ENCODE data around the gene ABHD11. TPM values are rescaled to one million over a fixed set of nuclear protein-coding genes. Genes with fewer than 3 reads are reported as not detected.

The ABHD11 gene
- total RNA-seq, 1 experiment from 2014 or later = 67.7 TPM

DNA sequence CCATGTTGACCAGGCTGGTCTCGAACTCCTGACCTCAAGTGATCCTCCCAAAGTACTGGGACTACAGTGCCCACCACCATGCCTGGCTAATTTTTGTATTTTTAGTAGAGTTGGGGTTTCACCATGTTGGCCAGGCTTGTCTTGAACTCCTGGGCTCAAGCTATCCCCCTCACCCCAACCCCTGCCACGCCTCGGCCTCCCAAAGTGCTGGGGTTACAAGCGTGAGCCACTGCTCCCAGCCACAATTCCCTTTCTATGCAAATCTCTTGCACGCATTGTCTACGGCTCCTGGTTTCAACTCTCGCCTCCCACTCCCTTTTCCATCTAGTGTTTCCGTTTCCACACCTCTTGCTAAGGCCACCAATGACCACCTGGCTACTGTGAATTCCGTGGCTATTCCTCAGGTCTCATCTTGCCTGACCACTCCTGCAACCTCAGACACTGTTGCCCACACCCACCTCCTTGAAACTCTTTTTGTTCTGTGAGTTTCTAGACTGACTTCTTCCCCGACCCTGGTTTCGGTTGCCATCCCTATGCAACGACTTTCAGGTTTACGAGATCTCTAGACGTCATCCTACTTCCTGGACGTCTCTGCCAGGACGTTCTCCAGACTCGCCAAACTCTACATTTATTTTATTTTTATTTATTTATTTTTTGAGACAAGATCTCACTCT, 28.1 kb upstream of the ABHD11 start:
- no TSS peak for BruUV-seq (replicated peaks)
- H3K27me3 Mint-ChIP-seq (ENCODE audit: unreplicated experiment) = no peaks in the 10 kb centered on the region
- CTCF ChIA-PET = interaction anchor here (0.6 kb wide), 1 partner anchor 76 kb away, joined by 4 read pairs; no protein-coding TSS in a partner anchor

GRCh38 chr7:73762659-73762999, 24.0 kb upstream of the ABHD11 start:
- no peak overlapping the region for H3K4me3 Mint-ChIP-seq (ENCODE audit: low read depth, unreplicated experiment)
- intact Hi-C loops (cut with micrococcal nuclease; ENCODE audit: unreplicated experiment) = no loop called here
- peaks cover 14% of the 10 kb centered on the region for H3K36me3 Mint-ChIP-seq (ENCODE audit: insufficient read depth, unreplicated experiment)
- H3K9me3 Mint-ChIP-seq (ENCODE audit: low read depth, unreplicated experiment) = no peaks in the 10 kb centered on the region
- H3K27me3 Mint-ChIP-seq (ENCODE audit: unreplicated experiment) = no peaks in the 10 kb centered on the region
- DNase-seq = no peak
- TF ChIP-seq, protein P1, sequence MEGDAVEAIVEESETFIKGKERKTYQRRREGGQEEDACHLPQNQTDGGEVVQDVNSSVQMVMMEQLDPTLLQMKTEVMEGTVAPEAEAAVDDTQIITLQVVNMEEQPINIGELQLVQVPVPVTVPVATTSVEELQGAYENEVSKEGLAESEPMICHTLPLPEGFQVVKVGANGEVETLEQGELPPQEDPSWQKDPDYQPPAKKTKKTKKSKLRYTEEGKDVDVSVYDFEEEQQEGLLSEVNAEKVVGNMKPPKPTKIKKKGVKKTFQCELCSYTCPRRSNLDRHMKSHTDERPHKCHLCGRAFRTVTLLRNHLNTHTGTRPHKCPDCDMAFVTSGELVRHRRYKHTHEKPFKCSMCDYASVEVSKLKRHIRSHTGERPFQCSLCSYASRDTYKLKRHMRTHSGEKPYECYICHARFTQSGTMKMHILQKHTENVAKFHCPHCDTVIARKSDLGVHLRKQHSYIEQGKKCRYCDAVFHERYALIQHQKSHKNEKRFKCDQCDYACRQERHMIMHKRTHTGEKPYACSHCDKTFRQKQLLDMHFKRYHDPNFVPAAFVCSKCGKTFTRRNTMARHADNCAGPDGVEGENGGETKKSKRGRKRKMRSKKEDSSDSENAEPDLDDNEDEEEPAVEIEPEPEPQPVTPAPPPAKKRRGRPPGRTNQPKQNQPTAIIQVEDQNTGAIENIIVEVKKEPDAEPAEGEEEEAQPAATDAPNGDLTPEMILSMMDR (IDR thresholded peaks at IDR 0.05; ENCODE audit: unreplicated experiment) = no peak
- H3K4me1 Mint-ChIP-seq (ENCODE audit: low read depth, unreplicated experiment) = peaks cover 31% of the 10 kb centered on the region
- BruUV-seq (replicated peaks) = no TSS peak
- CTCF ChIA-PET = no interaction called here
- peak overlapping the region; percentile 2 for H3K27ac Mint-ChIP-seq (ENCODE audit: unreplicated experiment)

More for the DNA sequence above, 28.1 kb upstream of the ABHD11 start:
- TF ChIP-seq, protein P1 (IDR thresholded peaks at IDR 0.05; ENCODE audit: unreplicated experiment) = no peak
- DNase-seq = no peak
- Mint-ChIP-seq H3K27ac (ENCODE audit: unreplicated experiment) (peak overlapping the region; percentile 37), H3K9me3 (ENCODE audit: low read depth, unreplicated experiment) (no peaks in the 10 kb centered on the region), H3K36me3 (ENCODE audit: insufficient read depth, unreplicated experiment) (peaks cover 37% of the 10 kb centered on the region), H3K4me1 (ENCODE audit: low read depth, unreplicated experiment) (peaks cover 27% of the 10 kb centered on the region), H3K4me3 (ENCODE audit: low read depth, unreplicated experiment) (no peak overlapping the region)
- intact Hi-C loops (cut with micrococcal nuclease; ENCODE audit: unreplicated experiment) = no loop called here

DNA sequence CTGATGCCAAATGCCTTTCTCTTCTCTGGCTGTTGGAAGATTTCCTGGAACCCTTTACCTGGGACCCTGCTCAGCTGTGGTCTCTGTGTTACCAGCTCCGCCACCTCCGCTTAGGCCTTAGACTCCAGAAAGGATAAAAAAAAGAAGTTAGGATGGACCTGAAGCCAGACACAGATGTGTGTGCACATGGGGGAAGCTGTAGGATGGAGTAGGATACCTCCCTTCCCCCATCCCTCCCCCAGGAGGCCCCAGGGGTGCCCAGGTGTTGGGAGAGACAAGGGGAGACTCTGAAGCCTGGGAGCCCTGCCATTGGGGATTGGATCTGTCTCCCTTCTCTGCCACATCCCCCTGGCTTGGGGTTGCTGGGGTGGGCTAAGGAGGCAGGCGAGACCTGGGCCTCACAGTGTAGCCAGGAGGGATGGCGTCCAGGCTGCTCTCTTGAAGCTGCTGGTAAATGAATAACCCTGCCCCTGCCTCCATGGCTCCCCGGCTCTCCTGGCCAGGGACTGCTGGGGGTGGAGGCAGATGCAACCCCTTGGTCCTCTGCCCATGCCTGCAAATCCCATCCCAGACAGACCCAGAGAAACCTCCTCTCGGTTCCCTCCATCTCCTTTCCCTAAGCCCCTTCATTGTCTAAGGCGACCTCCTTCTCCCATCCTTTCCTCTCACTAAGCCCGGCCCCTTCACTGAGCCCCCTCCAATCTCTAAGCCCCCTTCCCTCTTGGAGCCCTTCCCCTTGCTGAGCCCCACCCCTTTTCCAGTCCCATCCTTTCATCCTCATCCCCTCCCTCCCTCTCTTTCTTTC, 23.5 kb upstream of the ABHD11 start:
- intact Hi-C loops (cut with micrococcal nuclease; ENCODE audit: unreplicated experiment) = no loop called here
- Mint-ChIP-seq H3K36me3 (ENCODE audit: insufficient read depth, unreplicated experiment) (peaks cover 14% of the 10 kb centered on the region), H3K4me1 (ENCODE audit: low read depth, unreplicated experiment) (peaks cover 32% of the 10 kb centered on the region), H3K27me3 (ENCODE audit: unreplicated experiment) (no peaks in the 10 kb centered on the region), H3K4me3 (ENCODE audit: low read depth, unreplicated experiment) (no peak overlapping the region), H3K27ac (ENCODE audit: unreplicated experiment) (peak overlapping the region; percentile 2), H3K9me3 (ENCODE audit: low read depth, unreplicated experiment) (no peaks in the 10 kb centered on the region)
- CTCF ChIA-PET = interaction anchor here (0.6 kb wide), 1 partner anchor 639 kb away, joined by 3 read pairs; no protein-coding TSS in a partner anchor
- DNase-seq = no peak
- no TSS peak for BruUV-seq (replicated peaks)
- TF ChIP-seq, protein P1 (IDR thresholded peaks at IDR 0.05; ENCODE audit: unreplicated experiment) = no peak

GRCh38 chr7:73758581-73759138, 20.1 kb upstream of the ABHD11 start:
- H3K4me3 Mint-ChIP-seq (ENCODE audit: low read depth, unreplicated experiment) = no peak overlapping the region
- no peak overlapping the region for H3K27ac Mint-ChIP-seq (ENCODE audit: unreplicated experiment)
- peak; percentile 13 for DNase-seq
- BruUV-seq (replicated peaks) = no TSS peak
- H3K9me3 Mint-ChIP-seq (ENCODE audit: low read depth, unreplicated experiment) = no peaks in the 10 kb centered on the region
- H3K36me3 Mint-ChIP-seq (ENCODE audit: insufficient read depth, unreplicated experiment) = peaks cover 15% of the 10 kb centered on the region
- intact Hi-C loops (cut with micrococcal nuclease; ENCODE audit: unreplicated experiment) = no loop called here
- H3K4me1 Mint-ChIP-seq (ENCODE audit: low read depth, unreplicated experiment) = peaks cover 26% of the 10 kb centered on the region
- TF ChIP-seq, protein P1 (IDR thresholded peaks at IDR 0.05; ENCODE audit: unreplicated experiment) = no peak
- no peaks in the 10 kb centered on the region for H3K27me3 Mint-ChIP-seq (ENCODE audit: unreplicated experiment)
- CTCF ChIA-PET = interaction anchor here (0.7 kb wide), 1 partner anchor 118 kb away, joined by 4 read pairs; no protein-coding TSS in a partner anchor

All from Calu3 (cell line).